Peyer's patch (tissue), 4 donors: ENCODE results near the gene NDNF. TPM values are rescaled to one million over a fixed set of nuclear protein-coding genes. Genes with fewer than 3 reads are reported as not detected.

Experiments
- DNase-seq, 3 donors: peaks; one replicate each; pipeline ENCODE4 v3.0.0-alpha.2; 2017 to 2019
- H3K27ac ChIP-seq, 4 donors: fragments of 200-600 bp; sonication (generic); one replicate each; pipeline ENCODE4 v1.5.1; 2016 to 2019
- H3K27me3 ChIP-seq, 2 donors: fragments of 200-600 bp; sonication (generic); one replicate each; pipeline ENCODE4 v1.5.1; 2019
- H3K36me3 ChIP-seq, 3 donors: fragments of 200-600 bp; sonication (generic); one replicate each; pipeline ENCODE4 v1.5.1; 2016 to 2019
- H3K4me1 ChIP-seq, 4 donors: fragments of 200-600 bp; sonication (generic); one replicate each; pipeline ENCODE4 v1.5.1; 2016 to 2019
- H3K4me3 ChIP-seq, 4 donors: fragments of 200-600 bp; sonication (generic); 1 replicate in 3 of 4; 2 replicates in 1 of 4; pipeline ENCODE4 v1.5.1; 2016 to 2019; ENCODE audit warnings: mild to moderate bottlenecking in 1 of 4
- H3K9me3 ChIP-seq, 4 donors: fragments of 200-600 bp; sonication (generic); one replicate each; pipeline ENCODE4 v1.5.1; 2016 to 2019; ENCODE audit warnings: mild to moderate bottlenecking in 1 of 4
- POLR2A ChIP-seq, 2 donors: fragments of 450-650 bp; IDR thresholded peaks; one replicate each; pipeline ENCODE4 v1.5.1; 2017; ENCODE audit warnings: antibody characterized with exemption in 2 of 2, mild to moderate bottlenecking in 2 of 2, moderate library complexity in 2 of 2
- total RNA-seq, 4 donors: library from RNA; depleted of rRNA; stranded (reverse); fragments of >200 nt; gene quantifications; one replicate each; pipeline ENCODE4 v1.1.0, GENCODE V29; 2016
- TF ChIP-seq, protein P1 (sequence below), 6 experiments: fragments of 450-650 bp in 4 of 6; fragments of 200-600 bp in 2 of 6; sonication (generic) in 1 of 6; IDR thresholded peaks; one replicate each; pipeline ENCODE4 v1.5.1; 2017 to 2019; ENCODE audit warnings: antibody characterized with exemption in 6 of 6, mild to moderate bottlenecking in 3 of 6, moderate library complexity in 1 of 6

NDNF gene
- total RNA-seq, 4 donors from 2014 or later: 0.70 to 2.9 (median 2.3) TPM; not detected in 1

DNA sequence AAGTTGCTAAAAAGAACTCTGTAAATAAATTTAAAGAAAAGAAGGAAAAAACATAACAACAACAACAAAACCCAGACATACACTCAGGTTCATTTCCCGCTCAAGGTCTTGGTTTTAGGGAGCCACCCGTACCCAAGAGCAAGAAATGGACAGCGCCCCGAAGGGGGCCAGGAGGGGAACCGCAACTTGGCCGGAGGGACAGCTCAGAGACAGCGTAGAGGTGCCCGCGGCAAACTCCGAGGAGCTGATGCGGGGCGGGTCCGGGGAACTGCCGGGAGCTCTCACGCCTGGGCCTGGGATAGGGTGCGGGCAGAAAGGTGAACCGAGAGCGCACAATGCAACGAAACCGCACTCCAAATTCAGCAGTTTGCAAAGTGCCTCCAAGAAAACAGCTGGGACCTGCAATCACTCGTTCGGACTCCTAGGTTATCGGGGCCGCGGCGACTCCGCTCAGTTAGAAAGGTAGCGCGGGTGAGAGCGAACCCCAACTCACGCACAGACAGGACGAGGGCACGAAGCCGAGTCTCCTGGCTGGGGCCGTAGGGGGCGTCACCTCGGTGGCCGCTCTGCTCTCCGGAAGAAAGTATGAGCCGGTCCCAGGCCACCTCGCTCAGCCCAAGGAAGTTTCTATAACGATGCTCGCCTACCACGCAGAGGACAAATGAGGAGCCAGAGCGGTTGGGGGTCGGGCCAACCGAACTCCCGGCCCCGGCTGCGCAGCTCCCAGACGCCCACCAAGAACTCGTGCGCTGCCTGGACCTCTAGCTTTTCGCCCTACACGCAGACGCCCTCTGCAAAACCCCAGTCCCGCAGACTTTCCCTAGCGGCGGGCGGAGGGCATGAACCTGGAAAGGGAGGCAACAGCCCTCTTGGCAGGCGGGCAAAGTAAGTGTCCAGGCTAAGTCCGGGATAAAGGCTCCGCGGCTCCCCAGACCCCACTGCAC, 1.4 kb downstream of the NDNF start:
- no peaks in the 10 kb centered on the region for H3K9me3 ChIP-seq
- peaks cover 0 to 25% (median 2%) of the 10 kb centered on the region in 4 donors for H3K4me1 ChIP-seq
- peaks cover 0 to 15% of the 10 kb centered on the region in 2 donors for H3K27me3 ChIP-seq
- no peaks in the 10 kb centered on the region for H3K36me3 ChIP-seq
- peak in 2 of 3 donors; percentile 44 to 54 for DNase-seq
- TF ChIP-seq, protein P1, sequence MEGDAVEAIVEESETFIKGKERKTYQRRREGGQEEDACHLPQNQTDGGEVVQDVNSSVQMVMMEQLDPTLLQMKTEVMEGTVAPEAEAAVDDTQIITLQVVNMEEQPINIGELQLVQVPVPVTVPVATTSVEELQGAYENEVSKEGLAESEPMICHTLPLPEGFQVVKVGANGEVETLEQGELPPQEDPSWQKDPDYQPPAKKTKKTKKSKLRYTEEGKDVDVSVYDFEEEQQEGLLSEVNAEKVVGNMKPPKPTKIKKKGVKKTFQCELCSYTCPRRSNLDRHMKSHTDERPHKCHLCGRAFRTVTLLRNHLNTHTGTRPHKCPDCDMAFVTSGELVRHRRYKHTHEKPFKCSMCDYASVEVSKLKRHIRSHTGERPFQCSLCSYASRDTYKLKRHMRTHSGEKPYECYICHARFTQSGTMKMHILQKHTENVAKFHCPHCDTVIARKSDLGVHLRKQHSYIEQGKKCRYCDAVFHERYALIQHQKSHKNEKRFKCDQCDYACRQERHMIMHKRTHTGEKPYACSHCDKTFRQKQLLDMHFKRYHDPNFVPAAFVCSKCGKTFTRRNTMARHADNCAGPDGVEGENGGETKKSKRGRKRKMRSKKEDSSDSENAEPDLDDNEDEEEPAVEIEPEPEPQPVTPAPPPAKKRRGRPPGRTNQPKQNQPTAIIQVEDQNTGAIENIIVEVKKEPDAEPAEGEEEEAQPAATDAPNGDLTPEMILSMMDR (IDR thresholded peaks at IDR 0.05): peak in 2 of 6 experiments; percentile 14 to 15
- TF ChIP-seq POLR2A (IDR thresholded peaks at IDR 0.05): no peak
- peak overlapping the region; percentile 22 to 55 (median 38) for H3K4me3 ChIP-seq
- peak overlapping the region in 2 of 4 donors; percentile 12 to 53 for H3K27ac ChIP-seq

DNA sequence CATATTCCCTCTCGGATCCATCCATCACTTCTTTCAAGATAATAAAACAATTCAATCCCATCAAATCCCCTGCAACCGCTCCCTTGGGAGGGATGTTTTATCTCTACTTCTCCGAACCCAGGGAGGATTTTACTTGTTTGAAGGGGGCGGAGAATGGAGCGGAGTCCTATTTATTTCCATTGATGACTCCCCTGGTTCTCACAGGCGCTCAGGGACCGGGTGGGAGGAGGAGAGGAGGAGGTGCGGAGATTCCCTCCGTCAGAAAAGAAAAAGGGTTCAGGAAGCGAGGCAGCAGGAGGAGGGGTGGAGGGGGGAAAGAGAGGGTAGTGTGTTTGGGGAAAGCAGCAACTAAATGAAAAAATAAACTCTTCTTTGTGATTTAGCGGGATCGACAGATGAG, 2.1 kb downstream of the NDNF start:
- TF ChIP-seq, protein P1 (IDR thresholded peaks at IDR 0.05): no peak
- no peak for TF ChIP-seq POLR2A (IDR thresholded peaks at IDR 0.05)
- no peak for DNase-seq
- Histone ChIP-seq H3K4me3 (peak overlapping the region in 2 of 4 donors; percentile 6 to 49), H3K9me3 (no peaks in the 10 kb centered on the region), H3K27me3 (peaks cover 0 to 15% of the 10 kb centered on the region in 2 donors), H3K27ac (peak overlapping the region in 1 of 4 donors; percentile 53), H3K4me1 (peaks cover 0 to 25% (median 2%) of the 10 kb centered on the region in 4 donors), H3K36me3 (no peaks in the 10 kb centered on the region)

DNA sequence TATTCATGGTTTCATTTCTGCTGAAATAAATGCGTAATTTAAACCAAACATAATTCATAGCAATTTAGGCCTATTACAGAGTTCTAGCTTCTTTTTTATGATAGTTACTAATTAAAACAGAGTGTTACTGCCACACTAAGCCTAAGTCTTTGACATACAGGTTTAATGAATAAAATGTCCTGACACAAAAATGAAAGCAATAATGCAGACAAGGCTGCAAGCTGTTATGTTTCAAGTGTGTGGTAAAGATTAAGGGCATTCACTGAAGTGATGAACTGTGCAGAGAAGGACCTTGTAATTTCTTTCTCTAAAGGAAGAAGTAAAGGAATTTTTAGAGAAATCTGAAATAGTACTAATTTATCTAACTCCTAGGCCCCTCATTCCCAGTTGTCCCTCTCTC, 2.9 kb downstream of the NDNF start:
- no peak for DNase-seq
- Histone ChIP-seq H3K9me3 (no peaks in the 10 kb centered on the region), H3K27me3 (peaks cover 0 to 15% of the 10 kb centered on the region in 2 donors), H3K4me1 (peaks cover 0 to 25% (median 2%) of the 10 kb centered on the region in 4 donors), H3K4me3 (no peak overlapping the region), H3K36me3 (no peaks in the 10 kb centered on the region), H3K27ac (no peak overlapping the region)
- TF ChIP-seq, protein P1 (IDR thresholded peaks at IDR 0.05): no peak
- TF ChIP-seq POLR2A (IDR thresholded peaks at IDR 0.05): no peak

DNA sequence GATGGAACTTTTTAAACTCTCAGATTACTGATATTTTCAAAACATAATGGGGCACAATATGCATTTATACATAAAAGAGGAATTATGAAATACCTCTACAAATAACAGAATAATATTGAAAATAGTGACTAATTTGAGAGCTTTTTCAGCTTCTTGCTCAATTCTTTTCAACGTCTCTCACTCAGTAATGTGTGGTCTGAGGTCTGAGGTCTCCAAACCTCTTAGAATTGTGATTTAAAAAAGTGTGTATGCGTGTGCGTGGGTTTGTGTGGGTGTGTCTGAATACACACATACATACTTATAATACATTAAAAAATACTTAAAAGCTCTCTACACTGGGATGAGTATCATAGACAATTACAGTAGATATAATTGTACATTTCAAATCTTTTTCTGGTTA, 7.9 kb downstream of the NDNF start:
- Histone ChIP-seq H3K27ac (no peak overlapping the region), H3K9me3 (no peaks in the 10 kb centered on the region), H3K4me1 (no peaks in the 10 kb centered on the region), H3K4me3 (no peak overlapping the region), H3K27me3 (no peaks in the 10 kb centered on the region), H3K36me3 (no peaks in the 10 kb centered on the region)
- no peak for DNase-seq
- TF ChIP-seq POLR2A (IDR thresholded peaks at IDR 0.05): no peak
- TF ChIP-seq, protein P1 (IDR thresholded peaks at IDR 0.05): no peak

DNA sequence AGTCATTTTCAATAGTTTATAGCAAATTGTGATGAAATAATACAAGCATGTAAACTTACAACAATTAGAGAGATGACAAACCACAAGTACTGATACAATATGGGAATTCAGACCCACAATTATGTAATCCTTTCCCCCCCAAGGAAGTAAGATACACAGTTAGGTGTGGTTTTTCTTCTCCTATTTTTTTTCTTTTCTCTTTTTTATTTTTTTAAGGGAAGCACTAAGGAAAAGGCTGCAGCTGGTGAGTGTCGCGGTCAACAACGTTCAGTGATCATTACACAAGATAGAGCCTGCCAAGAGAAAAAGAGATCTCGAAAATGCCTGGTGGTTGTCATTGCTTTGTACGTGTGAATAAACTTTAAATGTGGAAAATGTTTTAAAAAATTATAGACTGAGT, 9.8 kb downstream of the NDNF start:
- H3K27ac ChIP-seq: no peak overlapping the region
- no peak for DNase-seq
- no peaks in the 10 kb centered on the region for H3K36me3 ChIP-seq
- H3K27me3 ChIP-seq: no peaks in the 10 kb centered on the region
- no peaks in the 10 kb centered on the region for H3K9me3 ChIP-seq
- H3K4me1 ChIP-seq: no peaks in the 10 kb centered on the region
- H3K4me3 ChIP-seq: no peak overlapping the region
- TF ChIP-seq, protein P1 (IDR thresholded peaks at IDR 0.05): no peak
- no peak for TF ChIP-seq POLR2A (IDR thresholded peaks at IDR 0.05)
